DMS79 treated with DMSO at 0.1 percent for 48 hours (cell line): Measurements from ENCODE around the gene BRF1.
"Not testable (repeated sequence)": the region's sequence is repeated elsewhere in the genome, so short reads cannot be mapped to it uniquely, and the experiment has no call there.

Source experiments
- DNase-seq: peaks from one replicate; lab custom pipeline; 2025; lab: John Stamatoyannopoulos, UW

Gene BRF1

DNA sequence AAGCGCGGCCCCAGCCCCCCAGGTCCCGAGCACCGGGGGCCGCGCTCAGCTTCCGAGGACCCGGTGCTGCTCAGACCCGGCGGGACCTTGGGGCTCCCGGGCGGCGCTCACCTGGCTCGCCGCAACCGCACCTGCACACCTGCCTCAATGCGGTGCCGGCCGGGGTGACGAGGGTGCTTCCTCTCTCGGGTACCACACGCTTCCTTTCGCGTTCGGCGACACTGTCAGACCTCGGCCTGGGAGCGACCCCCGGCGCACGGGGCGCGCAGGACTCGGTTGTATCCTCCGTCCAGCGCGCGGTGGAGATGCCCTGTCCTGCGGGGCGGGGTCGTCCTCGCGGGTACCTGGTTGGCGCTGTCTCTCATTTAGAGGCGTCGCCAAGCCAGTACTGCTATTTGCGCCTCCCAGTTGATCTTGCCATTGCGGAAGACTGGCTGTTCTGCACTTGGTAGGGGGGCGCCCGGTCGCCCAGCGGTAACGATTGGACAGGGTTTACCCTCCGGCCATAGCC is 14.5 kb upstream of the BRF1 start:
- DNase-seq: peak; percentile 59

DNA sequence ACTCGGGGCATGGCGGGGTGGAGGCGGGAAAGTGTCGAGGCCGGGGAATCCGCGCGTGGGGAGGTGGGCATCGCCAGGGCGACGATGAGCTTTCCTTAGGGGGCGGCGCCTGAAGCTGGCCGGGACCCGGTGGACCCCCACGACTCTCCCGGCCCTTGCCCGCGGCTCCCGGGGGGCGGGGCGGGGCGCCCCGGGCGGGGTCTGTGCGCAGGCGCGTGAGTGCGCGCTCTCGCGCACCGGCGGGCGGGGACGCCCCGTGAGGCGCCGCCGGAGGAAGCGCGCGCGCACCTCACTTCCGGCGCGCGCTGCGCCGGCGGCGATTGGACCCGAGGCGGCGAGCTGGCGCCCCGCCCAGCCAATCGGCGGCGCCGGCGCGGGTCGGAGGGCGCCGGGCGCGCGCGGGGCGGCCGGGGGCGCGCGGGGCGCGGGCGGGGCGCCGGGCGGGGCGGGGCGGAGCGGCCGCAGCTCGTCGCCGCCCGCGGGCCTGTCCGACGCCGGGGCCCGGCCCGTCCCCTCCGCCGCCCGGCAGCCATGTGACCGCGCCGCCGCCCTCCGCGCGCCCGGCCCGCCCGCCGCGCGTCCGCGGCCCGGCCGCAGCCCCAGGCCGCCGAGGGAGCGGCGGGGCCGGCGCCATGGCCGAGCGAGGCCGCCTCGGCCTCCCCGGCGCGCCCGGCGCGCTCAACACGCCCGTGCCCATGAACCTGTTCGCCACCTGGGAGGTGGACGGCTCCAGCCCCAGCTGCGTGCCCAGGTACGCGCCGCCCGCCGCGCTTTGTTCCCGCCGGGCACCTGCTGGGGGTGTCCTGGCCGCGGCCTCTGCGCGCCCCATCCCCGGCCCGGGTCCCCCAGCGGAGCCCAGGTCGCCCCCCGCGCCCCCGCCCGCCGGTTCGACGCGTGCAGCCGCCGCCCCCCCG is 13.7 kb upstream of the BRF1 start, which contains the start of gene PACS2:
TSS of gene PACS2 (plus strand) at position 462 of the 914 bp plus-strand sequence. CDS start at position 633, 171 bp downstream.
- peak; percentile 81 for DNase-seq

DNA sequence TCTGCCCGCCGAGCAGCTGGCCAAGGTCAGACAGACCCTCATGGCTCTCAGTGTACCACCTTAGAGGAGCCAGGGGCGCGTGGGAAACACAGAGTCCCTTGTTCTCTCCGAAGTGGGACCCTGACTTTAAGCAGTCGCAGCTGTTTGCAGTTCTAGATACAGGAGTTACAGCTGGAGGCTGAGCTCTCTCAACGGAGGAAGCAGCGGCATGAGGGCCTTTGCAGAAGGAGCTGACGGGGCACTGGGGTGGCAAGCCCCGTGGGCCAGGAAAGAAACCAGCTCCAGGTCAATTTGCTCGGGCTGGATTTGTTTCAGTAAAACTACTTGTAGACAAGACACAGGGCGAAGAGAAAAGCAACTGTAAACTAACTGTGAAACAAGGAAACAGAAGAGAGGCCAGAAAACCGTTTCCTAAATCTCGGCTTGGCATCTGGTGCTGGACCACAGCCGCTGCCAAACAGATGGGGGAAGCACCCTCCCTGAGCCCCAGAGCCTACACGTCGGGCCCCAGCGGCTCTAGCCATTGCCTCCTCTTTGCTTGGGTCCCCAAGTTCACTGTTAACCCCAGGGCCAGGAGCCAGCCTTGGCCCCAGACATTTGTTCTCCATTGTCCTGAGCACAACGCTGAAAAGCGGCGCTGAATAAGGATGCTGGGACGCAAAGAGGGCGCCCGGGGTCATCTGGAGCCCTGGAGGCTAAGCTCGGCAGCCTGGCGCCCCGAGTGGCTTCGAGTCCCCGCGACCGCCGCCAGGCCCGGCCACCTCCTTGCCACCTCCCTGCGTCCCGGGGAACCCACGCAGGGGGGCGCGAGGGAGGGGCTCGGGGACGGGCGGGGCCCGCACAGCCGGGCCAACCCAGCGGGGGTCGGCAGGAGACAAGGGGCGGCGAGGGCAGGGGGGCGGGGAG is 12.8 kb upstream of the BRF1 start:
- DNase-seq: peak; percentile 53

DNA sequence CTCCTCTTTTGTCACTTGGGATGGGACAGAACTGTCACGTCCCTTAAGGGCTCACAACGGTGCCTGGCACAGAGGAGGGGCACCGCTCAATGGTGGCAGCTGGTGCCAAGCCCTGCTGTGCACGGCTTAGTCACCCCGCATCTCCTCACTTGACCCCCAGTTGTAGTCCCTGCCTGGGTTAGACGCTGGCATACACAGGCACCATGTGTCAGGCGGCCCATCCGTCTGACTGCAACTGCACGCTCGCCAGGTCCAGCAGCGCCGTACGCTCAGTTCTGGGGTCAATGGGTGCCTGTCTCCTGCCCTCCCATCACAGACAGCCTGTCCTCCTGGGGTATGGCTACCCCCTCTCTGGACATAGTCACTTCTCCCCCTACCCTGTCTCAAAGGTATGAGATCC is 12.2 kb upstream of the BRF1 start:
- DNase-seq: no peak

DNA sequence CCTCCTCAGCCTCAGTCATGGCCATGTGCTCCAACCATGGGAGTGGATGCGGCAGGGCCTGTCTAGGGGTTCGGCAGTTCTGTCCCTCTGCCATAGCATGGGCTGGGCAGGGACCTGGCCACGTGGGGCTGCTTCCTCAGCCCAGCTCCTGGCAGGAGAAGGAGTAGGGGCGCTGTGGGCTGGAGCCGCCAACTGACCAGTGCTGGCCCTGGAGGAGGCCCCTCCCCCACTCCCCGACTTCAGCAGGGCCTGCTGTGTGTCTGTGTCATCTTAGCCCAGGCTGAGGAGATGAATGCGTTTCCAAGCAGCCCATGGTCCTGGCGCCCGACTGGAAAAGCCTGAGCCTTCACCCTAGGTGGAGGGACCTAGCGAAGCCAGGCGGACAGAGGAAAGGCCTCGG is 11.0 kb upstream of the BRF1 start:
- no peak for DNase-seq

DNA sequence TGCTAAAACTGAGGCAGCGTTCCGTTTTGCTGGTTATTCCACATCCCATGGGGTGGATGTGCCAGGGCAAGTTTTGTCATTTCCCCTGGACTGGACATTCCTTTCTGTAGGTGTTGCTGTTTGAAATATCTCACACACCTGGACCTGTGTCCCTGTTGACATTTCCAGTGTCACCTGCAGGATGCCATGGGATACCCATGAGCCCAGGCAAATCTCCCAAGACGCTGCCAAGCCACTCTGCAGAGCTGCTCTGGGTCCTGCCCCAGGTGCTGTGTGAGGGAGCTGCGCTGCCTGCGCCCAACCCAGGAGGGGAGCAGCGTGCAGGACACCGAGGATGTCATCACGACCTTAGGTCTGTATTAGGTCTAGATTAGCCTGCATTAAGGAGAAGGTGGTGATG is 8.6 kb upstream of the BRF1 start:
- DNase-seq: no peak

DNA sequence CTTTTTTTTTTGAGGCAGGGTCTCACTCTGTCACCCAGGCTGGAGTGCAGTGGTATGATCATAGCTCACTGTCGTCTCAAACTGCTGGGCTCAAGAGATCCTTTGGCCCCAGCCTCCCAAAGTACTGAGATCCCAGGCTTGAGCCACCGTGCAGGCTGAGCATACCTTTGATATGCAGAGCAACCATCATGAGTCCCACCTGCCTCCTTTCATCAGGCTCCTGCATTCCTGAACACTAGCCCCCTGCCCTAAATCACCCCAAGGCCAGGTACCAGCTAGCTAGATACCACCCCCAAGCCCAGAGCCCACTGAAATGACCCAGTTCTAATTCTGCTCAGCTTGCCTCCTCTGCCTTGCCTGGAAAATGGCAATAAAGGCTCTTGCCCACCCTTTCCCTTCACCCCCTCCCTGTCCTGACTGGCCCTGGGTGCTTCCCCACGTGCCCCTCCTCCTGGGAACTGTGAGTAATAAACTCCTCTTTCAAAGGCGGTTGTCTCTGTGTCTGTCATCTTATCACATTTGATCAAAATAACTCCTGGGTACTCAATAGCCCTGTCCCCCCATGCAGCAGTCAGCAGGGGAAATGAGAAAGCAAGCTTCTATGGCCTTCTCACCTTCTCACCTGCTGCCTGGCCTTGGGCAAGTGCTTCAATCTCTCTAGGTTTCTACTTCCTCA is 6.4 kb upstream of the BRF1 start:
- no peak for DNase-seq

DNA sequence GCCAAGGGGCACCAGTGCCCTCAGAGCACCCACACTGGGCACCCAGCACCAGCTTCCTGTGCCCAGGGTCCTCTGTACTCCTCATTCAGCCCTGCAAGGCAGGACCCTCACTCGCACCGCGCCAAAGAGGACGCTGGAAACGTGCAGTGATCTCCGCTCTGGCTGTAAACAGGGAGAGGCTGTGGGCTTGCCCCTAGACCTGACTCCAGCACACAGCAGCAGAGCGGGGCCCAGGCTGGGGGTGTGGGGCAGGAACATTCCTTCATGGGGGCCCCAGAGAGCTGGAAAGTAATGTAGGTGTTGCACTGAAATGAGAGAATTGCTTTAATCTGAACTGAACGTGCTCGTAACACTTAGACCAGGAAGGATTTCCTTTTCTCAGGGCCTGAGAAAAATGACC is 5.0 kb upstream of the BRF1 start:
- DNase-seq: no peak

DNA sequence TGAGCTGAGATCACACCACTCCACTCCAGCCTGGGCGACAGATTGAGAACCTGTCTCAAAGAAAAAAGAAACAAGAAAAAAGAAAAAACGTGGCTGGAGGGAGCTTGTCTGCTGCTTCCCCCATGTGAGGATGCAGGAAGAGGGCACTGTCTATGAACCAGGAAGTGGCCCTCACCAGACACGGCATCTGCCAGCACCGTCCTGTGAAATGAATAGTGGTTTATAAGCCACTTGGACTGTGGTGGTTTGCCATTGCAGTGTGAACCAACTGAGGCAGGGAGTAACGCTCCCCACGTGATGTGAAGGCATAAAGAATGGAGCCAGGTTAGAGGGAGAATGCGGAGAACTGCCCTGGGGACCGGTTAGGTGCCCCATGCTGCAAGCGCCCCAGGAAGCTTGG is 4.5 kb upstream of the BRF1 start:
- no peak for DNase-seq

DNA sequence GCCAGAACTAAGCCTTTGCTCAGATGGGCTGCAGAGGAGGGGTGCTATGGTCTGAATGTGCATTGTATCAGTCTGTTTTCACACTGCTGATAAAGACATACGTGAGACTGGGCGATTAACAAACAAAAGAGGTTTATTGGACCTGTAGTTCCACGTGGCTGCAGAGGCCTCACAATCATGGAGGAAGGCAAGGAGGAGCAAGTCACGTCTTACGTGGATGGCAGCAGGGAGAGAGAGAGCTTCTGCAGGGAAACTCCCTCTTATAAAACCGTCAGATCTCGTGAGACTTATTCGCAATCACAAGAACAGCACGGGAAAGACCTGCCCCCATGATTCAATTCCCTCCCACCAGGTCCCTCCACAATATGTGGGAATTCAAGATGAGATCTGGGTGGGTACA is 3.8 kb upstream of the BRF1 start:
- no peak for DNase-seq

DNA sequence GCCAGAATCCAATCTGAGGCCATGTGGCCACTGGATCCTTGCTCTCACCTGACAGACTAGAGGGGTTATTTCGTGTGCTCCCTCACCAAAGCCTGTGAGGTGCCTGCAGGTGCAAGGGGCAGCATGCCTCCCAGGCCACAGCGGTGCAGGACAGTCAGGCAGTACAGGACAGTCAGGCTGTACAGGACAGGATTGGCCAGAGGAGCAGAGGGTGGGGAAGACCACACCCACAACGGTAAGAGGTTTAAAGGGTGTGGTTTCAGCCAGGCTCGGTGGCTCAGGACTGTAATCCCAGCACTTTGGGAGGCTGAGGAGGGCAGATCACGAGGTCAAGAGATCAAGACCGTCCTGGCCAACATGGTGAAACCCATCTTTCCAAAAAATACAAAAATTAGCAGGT is 3.1 kb upstream of the BRF1 start:
- DNase-seq: no peak

DNA sequence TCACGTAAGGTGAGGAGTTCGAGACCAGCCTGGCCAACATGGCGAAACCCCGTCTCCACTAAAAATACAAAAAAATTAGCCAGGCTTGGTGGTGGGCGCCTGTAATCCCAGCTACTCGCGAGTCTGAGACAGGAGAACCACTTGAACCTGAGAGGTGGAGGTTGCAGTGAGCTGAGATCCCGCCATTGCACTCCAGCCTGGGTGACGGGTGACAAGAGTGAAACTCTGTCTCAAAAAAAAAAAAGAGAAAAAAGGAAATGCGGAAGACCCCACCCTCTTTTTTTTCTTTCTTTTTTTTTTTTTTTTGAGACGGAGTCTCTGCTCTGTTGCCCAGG is 1.1 kb upstream of the BRF1 start:
- DNase-seq: not testable (repeated sequence)

DNA sequence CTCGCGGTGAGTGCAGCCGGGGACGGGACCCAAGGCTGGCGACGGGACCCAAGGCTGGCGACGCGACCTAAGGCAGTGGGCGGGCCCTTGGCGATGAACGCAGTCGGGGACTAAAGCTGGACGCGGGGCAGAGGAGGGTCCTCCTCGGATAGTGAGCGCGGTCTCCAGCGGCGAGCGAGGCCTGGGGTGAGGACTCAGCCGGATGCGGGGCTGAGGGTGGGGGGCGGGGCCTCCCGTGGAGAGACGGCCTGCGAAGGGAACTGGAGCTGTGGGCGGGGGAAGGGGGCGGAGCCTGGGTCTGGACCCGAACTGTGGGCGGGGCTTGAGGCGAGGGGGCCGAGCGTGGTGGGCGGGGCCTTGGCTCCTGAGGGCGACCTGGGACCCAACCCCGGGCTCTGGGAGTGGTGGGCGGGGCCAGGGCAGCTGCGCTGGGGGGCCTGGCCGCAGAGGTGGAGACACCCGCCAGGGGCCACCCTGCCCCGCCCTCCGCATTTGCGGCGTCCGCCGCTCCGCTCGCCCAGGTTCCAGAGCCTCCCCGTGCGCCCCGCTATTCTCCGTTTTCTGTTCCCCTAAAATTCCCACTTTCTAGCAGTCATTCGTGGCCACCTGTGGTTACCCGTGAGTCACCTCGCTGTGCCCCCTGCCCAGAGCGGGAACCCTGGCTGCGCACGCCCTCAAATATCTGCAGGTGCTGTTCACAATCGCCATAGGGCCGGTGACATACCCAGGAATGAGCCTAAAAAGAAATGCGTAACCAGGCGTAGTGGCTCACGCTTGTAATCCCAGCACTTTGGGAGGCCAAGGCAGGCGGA is 508 bp upstream of the BRF1 start:
- DNase-seq: peak; percentile 98

DNA sequence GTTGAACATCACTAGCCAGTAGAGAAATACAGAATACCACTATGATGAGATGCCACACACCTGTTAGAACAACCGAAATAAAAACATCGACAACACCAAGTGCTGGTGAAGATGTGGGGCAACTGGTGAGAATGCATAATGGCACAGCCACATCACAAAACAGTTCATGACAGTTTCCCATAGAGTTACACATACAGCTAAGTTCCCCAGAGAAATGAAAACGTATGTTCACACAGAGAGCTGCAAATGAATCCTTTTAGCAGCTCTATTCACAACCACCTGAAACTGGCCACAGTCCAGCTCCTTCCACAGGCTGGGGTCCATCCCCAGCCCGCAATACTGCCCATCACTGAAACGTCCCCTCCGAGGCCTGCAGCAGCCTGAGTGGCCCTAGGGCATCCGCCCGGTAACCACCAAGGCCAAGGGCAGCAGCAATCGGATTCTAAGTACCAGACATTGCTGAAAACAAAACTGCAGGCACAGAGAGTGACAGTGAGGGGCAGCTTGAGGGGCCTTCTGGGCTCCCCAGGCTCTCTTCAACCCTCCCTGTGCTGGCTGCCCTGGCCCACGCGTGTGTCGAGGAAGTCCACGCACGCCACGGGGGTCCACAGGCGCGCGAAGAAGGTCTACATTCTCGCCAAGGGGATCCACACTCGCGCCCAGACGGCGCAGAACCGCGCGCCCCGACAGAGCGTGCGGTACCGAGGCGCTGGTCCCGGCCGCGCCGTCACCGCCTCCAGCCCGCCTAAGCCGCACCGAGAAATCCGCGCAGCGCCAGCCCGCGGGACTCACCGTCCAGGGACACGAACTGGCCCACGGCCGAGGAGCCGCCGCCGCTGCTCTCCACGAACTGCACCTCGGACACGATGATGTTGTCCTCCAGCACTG is 903 bp downstream of the BRF1 start:
- DNase-seq: peak; percentile 28

DNA sequence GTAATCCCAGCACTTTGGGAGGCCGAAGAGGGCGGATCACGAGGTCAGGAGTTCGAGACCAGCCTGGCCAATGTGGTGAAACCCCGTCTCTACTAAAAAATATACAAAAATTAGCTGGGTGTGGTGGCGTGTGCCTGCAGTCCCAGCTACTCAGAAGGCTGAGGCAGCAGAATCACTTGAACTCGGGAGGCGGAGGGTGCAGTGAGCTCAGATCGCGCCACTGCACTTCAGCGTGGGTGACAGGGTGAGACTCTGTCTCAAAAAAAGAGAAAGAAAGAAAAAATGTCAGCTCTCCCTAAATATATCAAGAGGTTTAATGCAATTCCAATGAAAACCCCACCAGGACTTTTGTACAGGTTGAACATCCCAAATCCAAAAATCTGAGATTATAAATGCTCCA is 3.5 kb downstream of the BRF1 start:
- not testable (repeated sequence) for DNase-seq

DNA sequence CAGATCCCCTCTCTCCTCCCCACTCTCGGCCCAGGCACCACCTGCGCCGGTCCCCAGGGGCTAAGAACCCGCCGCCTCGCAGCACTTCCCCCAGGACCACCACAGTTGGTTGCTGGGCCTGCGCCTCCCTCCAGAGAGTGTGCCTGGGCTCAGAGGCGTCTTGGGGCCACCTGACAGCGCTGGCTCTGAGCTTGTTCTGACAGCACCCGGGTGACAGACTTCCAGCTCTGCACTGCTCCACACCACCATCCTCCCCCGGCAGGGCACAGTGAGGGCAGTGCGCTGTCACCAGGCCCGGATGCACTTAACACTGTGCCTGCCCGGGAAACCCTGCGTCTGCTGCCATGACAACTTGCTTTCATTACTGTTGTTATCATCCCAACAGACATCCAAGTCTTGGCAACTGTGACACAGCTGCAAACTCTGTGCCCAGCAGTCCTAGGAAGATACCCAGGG is 6.6 kb downstream of the BRF1 start:
- DNase-seq: peak; percentile 25

DNA sequence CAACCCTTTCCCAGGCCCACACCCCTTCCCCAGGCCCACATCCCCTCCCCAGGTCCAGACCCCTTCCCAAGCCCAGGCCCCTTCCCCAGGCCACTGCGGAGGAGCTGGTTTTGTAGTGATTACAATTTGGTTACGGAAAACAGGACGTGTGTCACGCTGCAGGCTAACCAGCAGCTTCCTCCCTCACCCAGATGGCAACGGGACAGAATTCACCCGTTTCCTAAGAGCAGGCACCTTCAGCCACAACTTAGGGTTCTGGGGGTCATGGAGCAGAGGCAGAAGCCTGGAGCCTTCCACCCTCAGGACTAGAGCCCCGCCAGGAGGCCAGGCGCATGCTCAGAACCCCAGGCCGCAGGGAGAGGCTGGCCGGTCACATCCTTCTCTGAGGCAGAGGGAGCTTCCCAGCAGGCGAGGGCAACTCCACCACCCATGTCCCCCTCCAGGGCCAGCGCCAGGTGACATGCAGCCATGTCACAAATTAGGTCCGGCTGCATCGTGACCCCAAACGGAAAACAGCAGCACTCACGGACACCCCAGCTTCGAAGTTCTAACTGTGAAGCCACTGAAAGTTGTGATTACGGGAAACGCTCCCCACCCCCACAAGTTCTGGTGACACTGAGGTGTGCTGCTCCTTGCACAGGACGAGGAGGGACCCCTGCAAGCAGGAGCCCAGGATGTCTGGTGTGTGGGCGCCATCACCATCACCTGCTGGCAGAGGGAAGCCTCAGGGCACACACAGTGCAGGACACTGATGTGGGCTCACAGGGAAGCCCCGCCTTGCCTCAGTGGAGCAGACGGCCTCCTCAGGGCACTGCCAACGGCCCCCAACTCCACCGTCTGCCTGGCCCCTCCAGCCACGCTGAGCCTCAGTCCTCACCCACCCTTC is 7.7 kb downstream of the BRF1 start:
- no peak for DNase-seq

DNA sequence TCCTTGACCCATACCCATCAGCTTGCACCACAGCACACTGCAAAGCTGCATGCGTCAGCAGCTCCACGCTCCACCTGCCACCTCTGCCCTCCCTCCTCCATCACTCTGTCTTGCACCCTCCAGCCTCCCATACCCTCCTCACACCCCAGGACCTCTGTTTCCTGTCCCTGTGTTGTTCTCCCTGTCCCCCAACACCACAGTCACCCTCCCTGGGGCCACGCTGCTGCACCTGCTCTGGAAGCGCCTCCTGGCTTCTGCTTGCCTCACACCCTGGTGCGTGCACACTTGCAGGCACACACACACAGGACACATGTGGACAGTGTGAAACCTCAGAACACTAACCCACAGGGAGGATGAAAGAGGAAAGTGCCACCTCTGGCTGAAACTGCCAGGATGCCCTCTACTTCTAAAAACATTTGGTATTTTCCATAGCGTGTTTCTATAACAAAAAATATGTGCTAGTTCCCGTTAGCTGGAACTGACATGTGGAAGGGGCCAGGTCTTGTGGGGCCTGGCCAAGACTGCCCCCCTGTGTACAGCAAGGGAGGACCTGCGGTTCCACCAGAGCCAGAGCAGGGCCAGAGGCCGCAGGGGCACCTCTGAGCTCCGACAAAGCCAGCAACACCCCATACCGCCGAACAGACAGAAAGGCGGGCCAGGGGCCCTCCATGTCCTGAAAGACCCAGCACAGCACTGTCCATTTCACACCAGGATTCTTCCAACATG is 10.0 kb downstream of the BRF1 start:
- no peak for DNase-seq
